Vagina (tissue), 2 donors: Measurements from ENCODE around the gene CAP2. TPM values are rescaled to one million over a fixed set of nuclear protein-coding genes. Genes with fewer than 3 reads are reported as not detected.

Experiments
- DNase-seq, 2 donors: peaks; one replicate each; pipeline ENCODE4 v3.0.0-alpha.2; 2017; ENCODE audit errors: extremely low spot score in 2 of 2
- H3K27ac ChIP-seq: fragments of 200-600 bp; sonication (generic); one replicate; pipeline ENCODE4 v1.5.1; 2019
- H3K27me3 ChIP-seq: fragments of 200-600 bp; sonication (generic); one replicate; pipeline ENCODE4 v1.5.1; 2019
- H3K36me3 ChIP-seq, 2 donors: fragments of 200-600 bp; sonication (generic); one replicate each; pipeline ENCODE4 v1.5.1; 2017 to 2019
- H3K4me1 ChIP-seq: fragments of 200-600 bp; sonication (generic); one replicate; pipeline ENCODE4 v1.5.1; 2019
- H3K4me3 ChIP-seq, 2 donors: fragments of 200-600 bp; sonication (generic); 1 replicate in 1 of 2; 2 replicates in 1 of 2; pipeline ENCODE4 v1.5.1; 2016 to 2019
- H3K9me3 ChIP-seq: fragments of 200-600 bp; sonication (generic); one replicate; pipeline ENCODE4 v1.5.1; 2019
- CTCF ChIP-seq, 3 experiments: fragments of 450-650 bp in 2 of 3; fragments of 200-600 bp in 1 of 3; sonication (generic) in 1 of 3; IDR thresholded peaks; one replicate each; pipeline ENCODE4 v1.5.1; 2017 to 2019; ENCODE audit warnings: antibody characterized with exemption in 3 of 3, mild to moderate bottlenecking in 2 of 3, moderate library complexity in 2 of 3
- POLR2A ChIP-seq, 2 donors: fragments of 450-650 bp; IDR thresholded peaks; one replicate each; pipeline ENCODE4 v1.6.1; 2017; ENCODE audit warnings: antibody characterized with exemption in 2 of 2, mild to moderate bottlenecking in 2 of 2, moderate library complexity in 2 of 2
- POLR2AphosphoS5 ChIP-seq, 2 donors: sonication (generic); formaldehyde crosslinking; IDR thresholded peaks; one replicate each; pipeline ENCODE4 v1.9.0; 2017; ENCODE audit warnings: antibody characterized with exemption in 2 of 2, mild to moderate bottlenecking in 2 of 2, low read depth in 1 of 2; ENCODE audit not compliant: insufficient read depth in 1 of 2
- intact Hi-C: fragments of 100-400 bp; cut with DNase I; formaldehyde crosslinking; loops from one replicate; pipeline ENCODE4 v1.15.1; 2023
- total RNA-seq: library from RNA; depleted of rRNA; stranded (reverse); fragments of >200 nt; gene quantifications from one replicate; pipeline ENCODE4 v1.2.3, GENCODE V29; 2016

Gene CAP2
- total RNA-seq, 1 donor from 2014 or later = 9.6 TPM

GRCh38 chr6:17591287-17591686, 197.9 kb downstream of the CAP2 start:
- Histone ChIP-seq H3K27ac (no peak overlapping the region), H3K4me1 (no peaks in the 10 kb centered on the region), H3K27me3 (no peaks in the 10 kb centered on the region), H3K9me3 (no peaks in the 10 kb centered on the region), H3K36me3 (no peaks in the 10 kb centered on the region), H3K4me3 (no peak overlapping the region)
- TF ChIP-seq POLR2AphosphoS5 (IDR thresholded peaks at IDR 0.05; ENCODE audit: insufficient read depth in 1 of 2, low read depth in 1 of 2) (no peak), POLR2A (IDR thresholded peaks at IDR 0.05) (no peak), CTCF (IDR thresholded peaks at IDR 0.05) (no peak)
- DNase-seq = no peak
- intact Hi-C loops = loop anchor here (10.0 kb wide), 1 partner anchor 214 kb away; no protein-coding TSS in a partner anchor

DNA sequence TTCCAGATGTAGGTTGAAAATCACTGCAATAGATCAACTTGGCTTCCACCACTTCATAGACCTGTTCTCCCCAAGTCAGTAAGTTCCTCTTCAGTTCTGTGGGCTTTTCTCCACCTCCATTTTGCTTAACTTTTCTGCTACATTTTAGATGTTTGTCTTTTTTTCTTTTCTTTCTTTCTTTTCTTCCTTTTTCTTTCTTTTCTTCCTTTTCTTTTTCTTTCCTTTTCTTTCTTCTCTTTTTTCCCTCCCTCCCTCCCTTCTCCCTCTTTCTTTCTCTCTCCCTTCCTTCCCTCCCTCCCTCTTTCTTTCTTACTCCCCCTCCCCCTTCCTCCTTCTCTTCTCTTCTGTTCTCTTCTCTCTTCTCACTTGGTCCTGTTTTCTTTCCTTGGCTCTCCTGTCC, 199.9 kb downstream of the CAP2 start:
- TF ChIP-seq POLR2AphosphoS5 (IDR thresholded peaks at IDR 0.05; ENCODE audit: insufficient read depth in 1 of 2, low read depth in 1 of 2) (no peak), CTCF (IDR thresholded peaks at IDR 0.05) (no peak), POLR2A (IDR thresholded peaks at IDR 0.05) (no peak)
- no peaks in the 10 kb centered on the region for H3K36me3 ChIP-seq
- H3K4me1 ChIP-seq = no peaks in the 10 kb centered on the region
- no peaks in the 10 kb centered on the region for H3K9me3 ChIP-seq
- no peak for DNase-seq
- H3K27me3 ChIP-seq = no peaks in the 10 kb centered on the region
- H3K4me3 ChIP-seq = no peak overlapping the region
- H3K27ac ChIP-seq = no peak overlapping the region
- intact Hi-C loops = loop anchor here (10.0 kb wide), 1 partner anchor 212 kb away; no protein-coding TSS in a partner anchor

DNA sequence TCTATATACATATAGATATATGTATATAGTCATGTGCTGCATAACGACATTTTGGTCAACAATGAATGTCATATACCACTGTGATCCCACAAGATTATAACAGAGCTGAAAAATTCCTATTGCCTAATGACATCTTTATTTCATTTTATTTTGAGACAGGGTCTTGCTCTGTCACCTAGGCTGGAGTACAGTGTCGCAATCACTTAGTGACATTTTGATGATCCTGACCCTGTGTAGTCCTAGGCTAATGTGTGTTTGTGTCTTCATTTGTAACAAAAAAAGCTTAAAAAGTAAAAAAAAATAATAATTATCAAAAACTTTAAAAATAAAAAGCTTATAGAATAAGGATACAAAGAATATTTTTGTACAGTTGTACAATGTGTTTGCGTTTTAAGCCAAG, 202.7 kb downstream of the CAP2 start:
- no peak for DNase-seq
- TF ChIP-seq CTCF (IDR thresholded peaks at IDR 0.05) (no peak), POLR2A (IDR thresholded peaks at IDR 0.05) (no peak), POLR2AphosphoS5 (IDR thresholded peaks at IDR 0.05; ENCODE audit: insufficient read depth in 1 of 2, low read depth in 1 of 2) (no peak)
- Histone ChIP-seq H3K4me3 (no peak overlapping the region), H3K36me3 (no peaks in the 10 kb centered on the region), H3K27ac (no peak overlapping the region), H3K4me1 (peaks cover 10% of the 10 kb centered on the region), H3K9me3 (no peaks in the 10 kb centered on the region), H3K27me3 (no peaks in the 10 kb centered on the region)
- intact Hi-C loops = loop anchor here (10.0 kb wide), 1 partner anchor 209 kb away; no protein-coding TSS in a partner anchor

DNA sequence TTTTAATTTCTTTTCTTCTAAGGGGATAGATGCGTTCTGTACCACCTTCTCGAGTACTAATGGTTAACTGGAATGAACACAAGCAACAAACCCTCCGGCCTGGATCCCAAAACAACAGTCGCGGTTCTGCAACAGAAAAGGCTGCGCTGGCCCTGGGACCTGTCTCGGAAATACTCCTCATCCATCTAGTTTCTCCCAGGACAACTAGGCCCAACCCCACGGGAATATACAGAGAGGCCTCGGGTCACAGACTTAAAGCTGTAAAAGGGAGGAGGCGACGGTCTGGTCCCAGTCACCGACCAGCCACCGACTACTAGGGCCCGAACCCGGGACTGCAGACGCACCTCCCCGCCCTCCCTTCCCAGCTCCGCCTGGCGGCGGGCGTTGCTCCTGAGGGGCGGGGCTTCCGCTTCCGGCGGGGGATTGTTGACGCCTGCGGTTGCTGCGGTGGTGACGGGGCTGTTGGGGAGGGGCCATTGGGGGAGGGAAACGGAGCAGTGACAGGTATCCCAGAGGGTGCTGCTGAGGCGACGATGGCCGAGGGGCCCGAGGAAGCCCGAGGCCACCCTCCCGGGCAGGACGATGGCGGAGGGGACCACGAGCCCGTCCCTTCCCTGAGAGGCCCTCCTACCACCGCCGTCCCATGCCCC, 206.6 kb downstream of the CAP2 start, which contains the start of gene FAM8A1:
TSS of gene FAM8A1 (plus strand) at position 426 of the 650 bp plus-strand sequence. CDS start at position 534, 108 bp downstream.
- intact Hi-C loops = loop anchor here (5.0 to 10.0 kb wide), 2 partner anchors 107 to 205 kb away; partner anchors contain the start of gene NUP153
- DNase-seq = peak; percentile 92 to 98
- H3K27ac ChIP-seq = peak within 1 kb of the TSS; percentile 98
- peaks cover 0 to 7% of the 10 kb centered on the region in 2 donors for H3K36me3 ChIP-seq
- no peaks in the 10 kb centered on the region for H3K9me3 ChIP-seq
- no peaks in the 10 kb centered on the region for H3K27me3 ChIP-seq
- peaks cover 35% of the 10 kb centered on the region for H3K4me1 ChIP-seq
- TF ChIP-seq POLR2A (IDR thresholded peaks at IDR 0.05) (peak in 1 of 2 donors; percentile 66), POLR2AphosphoS5 (IDR thresholded peaks at IDR 0.05; ENCODE audit: insufficient read depth in 1 of 2, low read depth in 1 of 2) (peak; percentile 91 to 92), CTCF (IDR thresholded peaks at IDR 0.05) (peak in 2 of 3 experiments; percentile 36 to 63)
- peak within 1 kb of the TSS; percentile 81 to 94 for H3K4me3 ChIP-seq
